Measurements from ENCODE around the gene FEM1B. TPM values are rescaled to one million over a fixed set of nuclear protein-coding genes. Genes with fewer than 3 reads are reported as not detected.

The FEM1B gene
- total RNA-seq, 2 donors from 2014 or later, result 40.3 to 43.7 TPM

DNA sequence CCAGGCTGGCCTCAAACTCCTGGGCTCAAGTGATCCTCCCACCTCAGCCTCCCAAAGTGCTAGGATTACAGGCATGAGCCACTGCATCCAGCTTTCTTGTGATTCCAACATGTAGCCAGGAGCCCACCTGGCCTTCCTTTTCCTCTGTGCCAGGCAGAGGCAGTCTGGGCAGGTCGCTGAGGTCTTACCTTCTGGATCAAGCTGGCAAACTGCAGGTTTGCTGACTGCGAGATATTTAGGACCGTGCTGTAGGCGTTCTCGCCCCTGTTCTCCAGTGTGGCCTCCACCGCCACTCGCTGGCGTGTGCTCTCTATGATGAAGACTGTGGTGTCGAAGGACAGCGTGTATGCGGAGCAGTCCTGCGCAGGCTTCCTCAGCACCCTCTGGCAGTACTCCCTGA is 42.5 kb downstream of the FEM1B start:
- ATAC-seq (no peak), DNase-seq (ENCODE audit: low spot score in 2 of 2) (no peak)
- no peaks in the 10 kb centered on the region for H3K9me3 Mint-ChIP-seq
- no peaks in the 10 kb centered on the region for H3K36me3 Mint-ChIP-seq
- H3K27ac Mint-ChIP-seq, result no peak overlapping the region

DNA sequence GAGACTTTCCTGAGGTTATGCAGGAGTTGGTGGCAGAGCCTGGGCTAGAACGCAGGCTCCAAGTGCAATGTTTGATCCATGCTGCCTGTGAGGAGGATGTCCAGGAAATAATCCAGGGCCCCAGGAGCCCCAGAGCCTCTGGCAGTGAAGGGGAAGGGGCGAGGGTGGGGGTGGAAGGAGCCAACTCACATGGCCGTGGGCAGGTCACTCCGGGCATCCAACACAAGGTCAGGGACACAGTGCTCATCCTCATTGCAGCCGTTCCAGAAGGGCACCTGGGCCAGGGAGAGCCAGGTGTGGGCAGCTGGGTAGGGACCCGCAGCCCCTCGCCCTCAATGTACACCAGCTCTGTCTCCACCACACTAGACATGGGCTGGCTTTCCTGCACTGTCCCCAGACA is 43.7 kb downstream of the FEM1B start:
- ATAC-seq (no peak), DNase-seq (ENCODE audit: low spot score in 2 of 2) (no peak)
- H3K27ac Mint-ChIP-seq, result no peak overlapping the region
- no peaks in the 10 kb centered on the region for H3K36me3 Mint-ChIP-seq
- H3K9me3 Mint-ChIP-seq, result no peaks in the 10 kb centered on the region

DNA sequence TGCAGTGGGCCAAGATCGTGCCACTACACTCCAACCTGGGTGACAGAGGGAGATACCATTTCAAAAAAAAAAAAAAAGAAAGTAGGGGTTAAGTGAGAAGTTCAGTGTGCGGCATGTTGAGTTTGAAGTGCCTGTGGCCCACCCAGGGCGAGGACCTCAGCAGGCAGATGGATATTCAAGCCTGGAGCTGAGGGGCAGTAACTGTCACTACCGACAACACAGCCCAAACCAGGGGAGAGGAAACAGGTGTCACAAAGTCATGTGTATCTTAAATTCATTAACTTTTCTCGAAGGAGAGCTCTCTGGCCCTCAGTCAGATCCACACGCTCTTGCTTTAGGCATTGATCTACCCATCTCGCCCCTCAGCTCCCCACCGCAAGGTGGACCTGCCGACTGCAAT is 45.3 kb downstream of the FEM1B start:
- no peak overlapping the region for H3K27ac Mint-ChIP-seq
- H3K9me3 Mint-ChIP-seq, result no peaks in the 10 kb centered on the region
- no peak for DNase-seq (ENCODE audit: low spot score in 2 of 2)
- no peaks in the 10 kb centered on the region for H3K36me3 Mint-ChIP-seq
- ATAC-seq, result no peak

DNA sequence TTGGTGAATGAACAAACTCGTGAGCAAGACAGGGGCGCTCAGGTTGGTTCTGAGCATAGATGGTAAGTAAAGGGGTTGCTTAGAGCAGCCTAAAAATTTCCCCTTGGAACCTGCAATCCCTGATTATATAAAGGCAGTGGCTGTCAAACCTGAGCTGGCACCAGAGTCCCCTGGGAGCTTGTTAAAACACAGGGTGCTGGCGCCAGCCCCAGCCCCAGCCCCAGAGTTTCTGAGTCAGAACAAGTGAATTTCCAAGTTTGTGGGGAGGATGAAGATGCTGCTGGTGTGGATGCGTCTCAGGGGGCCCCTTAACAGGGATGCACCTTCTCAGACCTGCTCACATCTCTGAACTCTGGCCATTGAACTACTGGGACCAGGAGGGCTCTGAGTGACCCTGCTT is 48.2 kb downstream of the FEM1B start:
- no peaks in the 10 kb centered on the region for H3K9me3 Mint-ChIP-seq
- H3K27ac Mint-ChIP-seq, result no peak overlapping the region
- ATAC-seq (no peak), DNase-seq (ENCODE audit: low spot score in 2 of 2) (no peak)
- H3K36me3 Mint-ChIP-seq, result no peaks in the 10 kb centered on the region

DNA sequence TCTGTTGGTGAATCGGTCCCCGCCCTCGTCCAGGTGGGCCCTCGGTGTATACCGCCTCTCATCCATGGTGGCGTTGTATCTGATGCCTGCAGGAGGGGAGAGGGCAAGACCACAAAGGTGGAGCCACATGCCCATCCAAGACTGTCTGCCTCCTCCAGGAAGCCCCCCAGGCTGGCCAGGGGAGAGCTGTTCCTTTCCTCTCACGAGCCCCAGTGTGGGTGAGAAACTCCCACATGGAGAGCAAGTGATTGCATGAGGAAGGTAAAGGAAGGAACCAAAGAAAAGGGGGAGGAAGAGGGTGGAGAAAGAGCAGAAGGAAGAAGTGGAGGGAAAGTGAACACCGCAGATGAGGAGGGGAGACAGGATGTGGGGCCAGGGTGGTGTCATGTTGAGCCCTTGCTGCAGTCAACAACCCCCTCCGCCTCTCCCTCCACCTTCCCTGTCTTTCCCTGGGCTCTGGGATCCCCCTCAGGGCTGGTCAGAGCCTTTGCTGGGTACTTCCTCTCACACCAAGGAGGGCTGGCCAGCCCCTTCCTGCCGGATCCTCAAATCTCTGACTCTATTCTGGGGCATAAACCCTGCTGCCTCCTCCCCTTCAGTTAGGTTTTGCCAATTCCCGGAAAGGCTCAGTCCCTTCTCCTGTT is 49.3 kb downstream of the FEM1B start:
- no peaks in the 10 kb centered on the region for H3K9me3 Mint-ChIP-seq
- H3K27ac Mint-ChIP-seq, result peak overlapping the region in 1 of 2 donors; percentile 87
- ATAC-seq (peak in 1 of 2 donors; percentile 47), DNase-seq (ENCODE audit: low spot score in 2 of 2) (no peak)
- H3K36me3 Mint-ChIP-seq, result no peaks in the 10 kb centered on the region

DNA sequence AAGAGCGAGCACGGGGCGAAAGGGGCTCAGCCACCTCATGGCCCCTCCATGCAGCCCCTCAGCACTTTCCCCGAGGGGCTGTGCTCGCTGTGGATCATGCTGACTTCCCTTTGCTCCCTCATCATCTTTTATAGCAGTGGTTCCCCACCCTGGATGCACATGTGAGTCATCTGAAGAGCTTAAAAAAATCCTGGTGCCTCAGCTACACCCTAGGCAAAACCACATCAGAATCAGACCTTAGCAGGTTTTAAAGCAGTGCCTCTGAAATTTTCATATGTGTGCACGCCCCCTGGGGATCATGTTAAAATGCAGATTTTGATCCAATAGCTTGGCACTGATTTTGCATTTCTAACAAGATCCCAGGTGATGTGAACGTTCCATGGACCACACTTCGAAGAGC is 50.9 kb downstream of the FEM1B start:
- DNase-seq (ENCODE audit: low spot score in 2 of 2) (no peak), ATAC-seq (peak; percentile 63 to 78)
- H3K9me3 Mint-ChIP-seq, result no peaks in the 10 kb centered on the region
- H3K36me3 Mint-ChIP-seq, result no peaks in the 10 kb centered on the region
- H3K27ac Mint-ChIP-seq, result peak overlapping the region in 1 of 2 donors; percentile 87

DNA sequence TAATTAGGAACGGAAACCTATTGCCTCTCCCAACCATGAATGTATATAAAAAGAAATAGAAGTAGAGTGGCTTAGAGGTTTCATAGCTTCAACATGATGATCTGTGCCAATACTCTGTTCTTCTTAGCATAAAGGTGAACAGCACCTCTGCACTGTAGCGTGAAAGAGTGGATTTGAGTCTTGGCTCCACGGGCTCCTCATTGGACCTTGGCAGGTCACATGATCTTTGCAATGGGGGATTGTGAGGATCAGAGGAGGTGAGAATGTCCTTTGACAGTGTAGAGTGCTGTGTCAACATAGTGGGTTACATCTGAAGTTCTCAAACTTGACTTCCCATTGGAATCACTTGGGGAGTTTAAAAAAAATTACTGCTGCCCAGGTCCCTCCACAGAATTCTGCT is 51.4 kb downstream of the FEM1B start:
- ATAC-seq (no peak), DNase-seq (ENCODE audit: low spot score in 2 of 2) (no peak)
- Mint-ChIP-seq H3K36me3 (no peaks in the 10 kb centered on the region), H3K27ac (no peak overlapping the region), H3K9me3 (no peaks in the 10 kb centered on the region)

DNA sequence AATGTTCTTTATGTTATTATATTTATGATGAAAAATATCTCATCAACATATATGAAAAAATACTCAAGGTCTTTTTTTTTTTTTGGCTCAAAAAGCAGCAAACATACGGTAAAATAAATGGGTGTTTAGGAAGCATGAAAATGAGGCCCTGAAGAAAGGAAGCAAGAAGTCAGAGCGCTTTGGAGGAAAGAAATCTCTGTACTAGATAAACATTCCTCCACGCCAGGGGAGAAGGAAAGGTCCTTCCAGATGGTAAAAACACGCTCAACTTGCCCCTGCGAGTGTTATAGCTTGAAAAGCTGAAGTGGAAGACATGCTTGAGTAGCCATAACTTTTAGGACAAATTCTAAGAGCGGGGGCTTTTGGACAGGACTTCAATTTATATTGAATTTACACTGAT is 52.9 kb downstream of the FEM1B start:
- H3K36me3 Mint-ChIP-seq, result no peaks in the 10 kb centered on the region
- no peak for ATAC-seq

DNA sequence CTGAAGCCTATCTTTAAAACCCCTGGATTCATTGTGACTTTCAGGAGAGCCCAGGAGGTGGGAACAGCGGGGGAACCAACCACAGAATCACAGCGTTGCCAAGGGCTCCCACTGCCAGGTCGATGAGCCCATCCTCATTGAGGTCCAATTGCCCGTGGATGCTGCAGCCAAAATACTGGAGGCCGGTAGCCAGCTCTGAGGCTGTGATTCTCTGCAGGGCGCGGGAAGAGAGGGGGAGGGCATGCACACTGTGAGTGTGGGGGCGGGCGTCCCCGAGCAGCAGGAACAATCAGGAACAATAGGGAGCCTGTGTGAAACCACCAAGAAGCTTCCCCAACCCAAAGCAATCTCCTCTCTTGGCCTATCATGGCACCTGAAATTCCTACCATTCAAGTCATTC is 53.4 kb downstream of the FEM1B start:
- no peaks in the 10 kb centered on the region for H3K36me3 Mint-ChIP-seq
- no peak overlapping the region for H3K27ac Mint-ChIP-seq
- no peak for ATAC-seq
- DNase-seq (ENCODE audit: low spot score in 2 of 2), result no peak
- no peaks in the 10 kb centered on the region for H3K9me3 Mint-ChIP-seq

More for the DNA sequence above, 52.9 kb downstream of the FEM1B start:
- no peaks in the 10 kb centered on the region for H3K9me3 Mint-ChIP-seq
- H3K27ac Mint-ChIP-seq, result no peak overlapping the region
- no peak for DNase-seq (ENCODE audit: low spot score in 2 of 2)

DNA sequence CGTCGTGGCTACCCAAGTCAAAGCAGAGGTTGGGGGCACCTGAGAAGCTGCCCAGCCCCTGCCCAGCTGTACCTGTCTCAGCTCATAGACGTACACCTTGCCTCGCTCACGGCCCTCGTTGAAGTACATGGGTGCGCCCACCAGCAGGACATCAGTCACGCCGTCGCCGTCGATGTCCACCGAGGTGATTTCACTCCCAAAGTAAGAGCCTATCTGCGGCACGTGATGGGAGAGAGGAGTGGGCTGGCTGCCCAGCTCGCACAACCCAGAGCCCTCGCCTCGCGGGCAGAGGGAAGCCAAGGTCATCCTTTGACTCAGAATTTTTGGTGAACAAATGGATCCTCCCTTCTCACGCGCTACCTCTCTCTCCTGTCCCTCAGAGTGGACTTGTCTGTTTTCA is 54.7 kb downstream of the FEM1B start:
- H3K27ac Mint-ChIP-seq, result no peak overlapping the region
- H3K36me3 Mint-ChIP-seq, result no peaks in the 10 kb centered on the region
- ATAC-seq (no peak), DNase-seq (ENCODE audit: low spot score in 2 of 2) (no peak)
- no peaks in the 10 kb centered on the region for H3K9me3 Mint-ChIP-seq

DNA sequence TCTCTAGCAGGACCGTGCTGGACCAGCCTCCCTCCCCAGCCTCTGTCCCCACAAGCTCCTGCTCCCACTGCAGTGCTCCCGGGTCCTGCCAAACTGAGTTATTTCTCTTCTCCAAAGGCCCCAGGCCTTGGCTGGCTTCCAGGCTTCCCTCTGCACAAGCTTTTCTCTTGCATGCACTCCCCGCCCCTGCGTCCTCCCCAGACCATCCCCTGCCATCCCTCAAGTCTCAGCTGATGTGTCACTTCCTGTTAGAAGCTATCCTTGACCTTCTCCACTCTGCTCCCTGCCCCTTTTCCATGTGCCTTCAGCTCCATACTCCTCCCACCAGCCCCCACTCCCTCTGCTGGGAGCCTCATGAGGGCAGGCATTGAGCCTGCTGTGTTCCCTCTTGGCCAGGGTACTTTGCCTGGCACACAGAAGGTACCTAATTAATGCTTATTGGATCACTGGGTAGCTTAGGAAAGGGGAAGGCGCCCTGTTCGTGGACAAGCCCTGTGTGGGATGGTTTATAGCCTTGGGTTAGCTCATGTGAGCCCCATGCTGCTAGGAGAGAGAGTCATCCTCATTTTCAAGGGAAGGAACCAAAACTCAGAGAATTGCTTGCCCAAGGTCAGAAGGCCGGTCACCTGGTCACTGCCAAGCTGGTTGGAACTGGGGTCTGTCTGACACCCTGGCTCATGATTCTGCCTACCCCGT is 56.4 kb downstream of the FEM1B start:
- Mint-ChIP-seq H3K9me3 (no peaks in the 10 kb centered on the region), H3K27ac (peak overlapping the region; percentile 58 to 65)

DNA sequence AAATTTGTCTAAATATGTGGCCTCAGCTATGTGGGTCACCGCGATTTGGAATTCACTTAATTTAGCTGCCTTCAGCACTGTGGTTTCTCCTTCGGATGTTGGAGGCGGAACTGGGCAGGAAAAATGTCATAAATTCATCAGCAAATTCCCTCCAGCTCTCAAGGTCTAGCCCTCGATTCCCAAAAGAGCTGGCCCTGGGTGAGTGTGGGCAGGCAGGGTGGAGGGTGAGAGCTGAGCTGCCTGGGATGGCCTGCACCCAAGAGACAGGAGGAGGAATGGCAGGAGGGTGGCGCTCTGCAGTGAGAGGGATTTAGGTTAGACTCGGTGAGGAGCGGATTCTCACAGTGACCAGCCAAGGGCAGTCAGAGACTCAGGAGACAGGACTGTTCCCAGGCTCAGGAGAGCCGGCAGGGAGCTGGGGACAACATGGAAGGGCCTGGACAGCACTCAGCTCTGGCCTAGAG is 57.1 kb downstream of the FEM1B start:
- no peak for ATAC-seq
- Mint-ChIP-seq H3K9me3 (no peaks in the 10 kb centered on the region), H3K36me3 (no peaks in the 10 kb centered on the region), H3K27ac (peak overlapping the region in 1 of 2 donors; percentile 58)
- DNase-seq (ENCODE audit: low spot score in 2 of 2), result no peak

More for the DNA sequence above, 56.4 kb downstream of the FEM1B start:
- H3K36me3 Mint-ChIP-seq, result no peaks in the 10 kb centered on the region
- ATAC-seq (no peak), DNase-seq (ENCODE audit: low spot score in 2 of 2) (no peak)

DNA sequence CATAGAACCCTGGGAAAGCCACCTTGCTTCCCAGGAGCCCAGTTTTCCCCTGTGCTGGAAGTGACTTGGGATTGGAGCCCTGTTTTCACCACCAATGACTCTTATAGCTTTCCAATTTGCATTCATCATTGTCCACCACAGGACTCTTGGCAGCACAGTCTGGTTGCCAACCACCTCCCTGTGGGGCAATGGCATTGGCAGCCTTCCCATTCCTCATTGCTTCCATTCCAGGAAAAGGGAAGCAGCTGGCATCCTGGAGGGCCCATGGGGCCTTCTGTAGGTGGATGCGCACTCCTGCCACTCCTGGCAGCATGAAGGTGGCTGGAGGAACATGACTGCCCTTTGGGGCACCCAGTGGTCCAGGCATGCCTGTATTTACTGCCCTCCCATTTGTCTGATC is 57.7 kb downstream of the FEM1B start:
- H3K36me3 Mint-ChIP-seq, result no peaks in the 10 kb centered on the region
- H3K9me3 Mint-ChIP-seq, result no peaks in the 10 kb centered on the region
- no peak for ATAC-seq
- H3K27ac Mint-ChIP-seq, result no peak overlapping the region
- no peak for DNase-seq (ENCODE audit: low spot score in 2 of 2)

DNA sequence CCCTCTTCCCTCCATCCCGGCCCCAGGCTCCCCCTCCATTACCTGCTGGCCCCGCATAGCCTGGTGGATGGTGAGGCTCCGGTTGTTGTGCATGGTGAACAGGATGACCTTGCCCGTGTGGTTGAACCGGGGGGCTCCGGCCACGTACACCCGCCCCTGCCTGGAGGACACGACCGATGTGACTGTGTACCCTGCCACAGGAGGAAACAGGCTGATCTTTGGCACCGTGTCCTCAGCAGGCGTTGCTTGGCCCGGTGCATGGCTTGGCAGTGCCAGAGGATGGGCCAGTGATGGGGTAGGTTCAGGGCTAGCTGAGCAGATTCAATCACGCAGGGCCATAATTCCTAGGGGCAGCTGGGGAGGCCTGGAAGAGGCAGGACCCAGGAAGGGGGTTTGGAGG is 58.1 kb downstream of the FEM1B start:
- Mint-ChIP-seq H3K27ac (no peak overlapping the region), H3K36me3 (no peaks in the 10 kb centered on the region), H3K9me3 (no peaks in the 10 kb centered on the region)
- ATAC-seq (no peak), DNase-seq (ENCODE audit: low spot score in 2 of 2) (no peak)

DNA sequence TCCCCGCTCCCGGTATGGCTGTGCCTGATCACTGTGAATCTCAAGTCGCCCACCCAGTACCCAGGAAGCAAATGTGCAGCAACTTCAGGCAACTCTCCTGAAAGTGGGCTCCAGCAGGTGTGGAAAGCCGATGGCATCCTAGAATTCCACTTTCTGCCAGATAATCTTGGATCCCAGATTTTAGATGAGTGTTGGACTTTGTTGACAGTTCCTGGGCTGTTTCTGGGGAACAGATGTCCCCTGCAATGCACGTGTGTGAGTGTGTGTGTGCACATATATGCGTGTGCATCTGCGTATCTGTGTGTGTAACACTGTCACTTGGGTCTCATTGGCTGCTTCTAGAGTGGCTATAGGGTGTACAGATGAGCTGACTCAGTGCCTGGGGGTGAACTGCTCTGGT is 59.0 kb downstream of the FEM1B start:
- H3K27ac Mint-ChIP-seq, result no peak overlapping the region
- no peak for ATAC-seq
- no peaks in the 10 kb centered on the region for H3K36me3 Mint-ChIP-seq
- no peaks in the 10 kb centered on the region for H3K9me3 Mint-ChIP-seq
- DNase-seq (ENCODE audit: low spot score in 2 of 2), result no peak

DNA sequence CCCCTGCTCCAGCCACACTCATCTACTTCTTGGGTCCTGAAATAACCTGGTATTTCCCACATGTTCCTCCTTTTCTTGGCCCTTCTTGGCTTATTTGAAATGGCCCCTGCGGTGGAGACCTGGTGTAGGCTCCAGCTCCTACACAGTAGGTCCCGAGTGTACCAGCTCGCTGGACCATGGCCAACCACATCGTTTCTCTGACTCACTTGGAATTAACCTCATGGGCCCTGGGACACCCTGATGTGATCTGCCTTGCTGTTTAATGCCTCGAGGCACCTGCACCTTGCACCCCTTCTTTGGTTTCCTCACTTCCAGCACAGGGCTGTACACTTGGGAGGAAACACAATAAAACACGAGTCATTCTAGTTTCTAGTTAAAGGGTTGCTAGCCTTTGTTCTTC is 60.3 kb downstream of the FEM1B start:
- ATAC-seq (no peak), DNase-seq (ENCODE audit: low spot score in 2 of 2) (no peak)
- Mint-ChIP-seq H3K36me3 (no peaks in the 10 kb centered on the region), H3K9me3 (no peaks in the 10 kb centered on the region), H3K27ac (no peak overlapping the region)

DNA sequence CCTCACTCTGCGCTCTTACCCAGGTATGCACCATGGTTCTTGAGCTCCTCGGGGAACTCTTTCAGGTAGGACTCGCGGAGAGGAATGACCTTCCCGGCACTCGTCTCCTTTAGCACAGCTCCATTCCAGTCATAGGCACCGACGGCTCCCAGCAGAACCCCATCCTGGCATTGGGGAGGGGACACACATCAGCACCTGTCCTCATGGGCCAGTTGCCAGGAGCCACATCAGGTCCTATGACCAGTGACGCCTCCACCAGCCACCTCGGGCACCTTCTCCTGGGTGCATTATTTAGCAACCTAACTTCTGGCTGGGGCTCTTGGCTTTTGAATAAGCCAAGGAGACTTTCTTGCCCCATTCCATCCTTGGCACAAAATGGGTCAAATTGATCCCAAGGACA is 61.9 kb downstream of the FEM1B start:
- no peak overlapping the region for H3K27ac Mint-ChIP-seq
- ATAC-seq, result no peak
- DNase-seq (ENCODE audit: low spot score in 2 of 2), result no peak
- no peaks in the 10 kb centered on the region for H3K36me3 Mint-ChIP-seq
- H3K9me3 Mint-ChIP-seq, result no peaks in the 10 kb centered on the region

Measured in activated naive CD4-positive, alpha-beta T cell treated with anti-CD3 and anti-CD28 coated beads, Interleukin-2, amount 50 U/mL, for 72 hours (primary cell).